ENCODE data around the gene CLDN17.

CLDN17 gene, protein sequence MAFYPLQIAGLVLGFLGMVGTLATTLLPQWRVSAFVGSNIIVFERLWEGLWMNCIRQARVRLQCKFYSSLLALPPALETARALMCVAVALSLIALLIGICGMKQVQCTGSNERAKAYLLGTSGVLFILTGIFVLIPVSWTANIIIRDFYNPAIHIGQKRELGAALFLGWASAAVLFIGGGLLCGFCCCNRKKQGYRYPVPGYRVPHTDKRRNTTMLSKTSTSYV

DNA sequence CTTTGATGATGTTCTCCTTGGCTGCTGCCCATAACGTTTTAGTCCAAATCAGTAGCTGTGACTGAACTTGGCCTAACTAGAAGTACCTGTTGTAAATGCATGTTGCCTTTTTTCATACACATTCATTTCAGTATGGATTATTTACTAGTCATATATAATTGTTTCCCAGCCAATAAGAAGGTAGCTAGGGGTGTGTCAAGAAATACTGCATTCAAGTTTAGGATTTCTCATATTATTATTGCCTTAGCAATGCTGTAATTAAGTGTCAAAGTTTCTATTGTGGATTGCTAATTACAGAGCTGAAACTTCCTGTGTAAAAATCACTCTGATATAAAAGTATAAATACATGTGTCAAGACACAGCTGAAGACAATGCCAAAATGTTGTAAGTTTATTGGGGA is at the start of gene CLDN17:
Gene CLDN17 (minus strand): TSS at position 101 of the 400 bp plus-strand sequence. CDS start 188 bp downstream, outside the sequence.
- DNase-seq (ENCODE audit: low spot score): no peak
- TF ChIP-seq, protein P1, sequence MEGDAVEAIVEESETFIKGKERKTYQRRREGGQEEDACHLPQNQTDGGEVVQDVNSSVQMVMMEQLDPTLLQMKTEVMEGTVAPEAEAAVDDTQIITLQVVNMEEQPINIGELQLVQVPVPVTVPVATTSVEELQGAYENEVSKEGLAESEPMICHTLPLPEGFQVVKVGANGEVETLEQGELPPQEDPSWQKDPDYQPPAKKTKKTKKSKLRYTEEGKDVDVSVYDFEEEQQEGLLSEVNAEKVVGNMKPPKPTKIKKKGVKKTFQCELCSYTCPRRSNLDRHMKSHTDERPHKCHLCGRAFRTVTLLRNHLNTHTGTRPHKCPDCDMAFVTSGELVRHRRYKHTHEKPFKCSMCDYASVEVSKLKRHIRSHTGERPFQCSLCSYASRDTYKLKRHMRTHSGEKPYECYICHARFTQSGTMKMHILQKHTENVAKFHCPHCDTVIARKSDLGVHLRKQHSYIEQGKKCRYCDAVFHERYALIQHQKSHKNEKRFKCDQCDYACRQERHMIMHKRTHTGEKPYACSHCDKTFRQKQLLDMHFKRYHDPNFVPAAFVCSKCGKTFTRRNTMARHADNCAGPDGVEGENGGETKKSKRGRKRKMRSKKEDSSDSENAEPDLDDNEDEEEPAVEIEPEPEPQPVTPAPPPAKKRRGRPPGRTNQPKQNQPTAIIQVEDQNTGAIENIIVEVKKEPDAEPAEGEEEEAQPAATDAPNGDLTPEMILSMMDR (IDR thresholded peaks at IDR 0.05; ENCODE audit: extremely low read depth, insufficient read depth, missing control alignments): no peak
- in situ Hi-C loops (cut with MboI; ENCODE audit: low pct_unique_long_range_greater_than_20kb, low sequenced_read_pairs, unreplicated experiment): no loop called here

DNA sequence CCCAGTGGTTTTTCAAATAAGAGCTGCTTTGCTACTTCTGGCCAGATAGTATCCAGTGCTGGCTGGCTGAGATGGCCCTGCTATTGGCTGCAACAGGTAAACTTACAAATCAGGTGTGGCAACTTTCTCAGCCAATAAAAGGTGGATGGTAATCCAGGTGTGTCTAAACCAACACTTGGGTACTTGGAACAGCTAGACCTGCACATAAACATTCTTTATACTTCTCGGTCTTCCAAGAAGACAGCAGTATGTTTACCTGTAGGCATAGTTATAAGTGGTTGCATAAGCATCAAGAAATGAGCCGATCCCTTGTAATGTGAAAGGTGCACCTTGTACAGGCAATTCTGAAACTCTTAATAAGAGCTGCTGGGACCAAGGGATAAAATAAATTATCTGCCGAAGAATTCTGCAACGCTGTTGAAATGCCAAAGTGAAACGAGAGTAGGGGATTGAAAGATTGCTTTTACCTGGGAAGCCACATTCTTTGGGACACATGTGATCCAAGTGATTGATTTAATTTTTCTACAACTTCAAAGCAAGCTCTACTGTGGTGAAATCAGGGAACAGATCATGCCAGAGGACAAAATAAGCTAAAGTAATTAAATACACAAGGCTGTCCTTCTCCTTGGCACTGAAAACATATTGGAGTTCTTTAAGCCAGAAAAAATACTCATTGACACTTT is 49.6 kb upstream of the CLDN17 start, which contains the start of gene CLDN8:
Gene CLDN8 (minus strand): TSS at position 57 of the 683 bp plus-strand sequence. CDS start 172 bp downstream, outside the sequence.
- TF ChIP-seq, protein P1 (IDR thresholded peaks at IDR 0.05; ENCODE audit: extremely low read depth, insufficient read depth, missing control alignments): no peak
- DNase-seq (ENCODE audit: low spot score): no peak
- in situ Hi-C loops (cut with MboI; ENCODE audit: low pct_unique_long_range_greater_than_20kb, low sequenced_read_pairs, unreplicated experiment): no loop called here

DNA sequence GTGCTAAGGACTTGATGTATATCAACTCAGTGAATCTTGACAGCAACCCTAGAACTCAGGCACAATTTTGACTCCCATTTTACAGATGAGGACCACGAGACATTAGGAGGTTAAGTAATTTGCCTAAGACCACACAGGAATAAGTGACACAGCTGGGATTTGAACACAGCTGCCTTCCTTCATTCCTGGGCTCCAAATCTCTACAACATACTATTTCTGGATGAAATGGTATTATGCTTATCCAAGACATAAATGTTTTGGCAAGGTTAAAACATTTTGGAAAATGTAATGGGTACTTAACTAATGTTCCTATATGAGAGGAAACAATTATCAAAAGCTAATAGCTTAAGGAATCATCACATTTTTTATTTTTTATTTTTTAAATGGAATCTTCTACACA is 44.5 kb upstream of the CLDN17 start:
- TF ChIP-seq, protein P1 (IDR thresholded peaks at IDR 0.05; ENCODE audit: extremely low read depth, insufficient read depth, missing control alignments): no peak
- DNase-seq (ENCODE audit: low spot score): no peak
- in situ Hi-C loops (cut with MboI; ENCODE audit: low pct_unique_long_range_greater_than_20kb, low sequenced_read_pairs, unreplicated experiment): no loop called here

DNA sequence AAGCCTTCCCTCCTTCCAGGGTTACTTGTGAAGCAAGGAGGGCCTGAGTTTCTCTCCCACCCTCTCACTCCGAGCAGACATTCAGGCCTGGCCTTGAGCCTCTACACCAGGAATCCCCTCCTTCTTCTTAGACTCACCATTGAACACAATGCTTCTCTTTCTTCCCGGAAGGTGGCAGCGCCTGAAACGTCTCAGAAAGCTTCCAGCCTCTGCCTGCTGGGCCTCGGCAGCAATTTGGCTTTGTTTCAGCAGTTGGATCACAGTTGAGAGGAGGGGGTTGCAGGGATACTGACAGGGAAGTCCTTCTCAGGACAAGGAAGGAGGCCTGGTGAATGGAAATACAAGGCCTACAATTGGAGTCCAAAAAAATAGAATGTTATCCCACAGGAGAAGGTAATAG is 43.0 kb upstream of the CLDN17 start:
- DNase-seq (ENCODE audit: low spot score): no peak
- in situ Hi-C loops (cut with MboI; ENCODE audit: low pct_unique_long_range_greater_than_20kb, low sequenced_read_pairs, unreplicated experiment): no loop called here
- TF ChIP-seq, protein P1 (IDR thresholded peaks at IDR 0.05; ENCODE audit: extremely low read depth, insufficient read depth, missing control alignments): no peak

DNA sequence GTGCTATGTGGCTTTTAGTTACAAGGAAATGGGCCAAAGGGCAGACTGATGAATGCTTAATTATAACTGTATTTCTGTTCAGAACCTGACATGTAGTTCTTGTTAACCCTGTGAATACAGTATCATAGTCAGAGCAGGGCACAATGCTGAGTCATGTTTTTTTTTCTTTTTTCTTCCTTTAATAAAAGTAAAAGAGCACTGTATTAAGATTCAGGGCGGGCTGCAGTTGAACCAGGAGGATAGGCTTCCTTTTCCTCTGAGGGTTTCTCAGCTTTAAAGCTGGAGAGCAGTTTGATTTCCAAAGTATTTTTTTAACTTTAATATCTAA is 40.6 kb upstream of the CLDN17 start:
- TF ChIP-seq, protein P1 (IDR thresholded peaks at IDR 0.05; ENCODE audit: extremely low read depth, insufficient read depth, missing control alignments): no peak
- DNase-seq (ENCODE audit: low spot score): no peak
- in situ Hi-C loops (cut with MboI; ENCODE audit: low pct_unique_long_range_greater_than_20kb, low sequenced_read_pairs, unreplicated experiment): no loop called here

DNA sequence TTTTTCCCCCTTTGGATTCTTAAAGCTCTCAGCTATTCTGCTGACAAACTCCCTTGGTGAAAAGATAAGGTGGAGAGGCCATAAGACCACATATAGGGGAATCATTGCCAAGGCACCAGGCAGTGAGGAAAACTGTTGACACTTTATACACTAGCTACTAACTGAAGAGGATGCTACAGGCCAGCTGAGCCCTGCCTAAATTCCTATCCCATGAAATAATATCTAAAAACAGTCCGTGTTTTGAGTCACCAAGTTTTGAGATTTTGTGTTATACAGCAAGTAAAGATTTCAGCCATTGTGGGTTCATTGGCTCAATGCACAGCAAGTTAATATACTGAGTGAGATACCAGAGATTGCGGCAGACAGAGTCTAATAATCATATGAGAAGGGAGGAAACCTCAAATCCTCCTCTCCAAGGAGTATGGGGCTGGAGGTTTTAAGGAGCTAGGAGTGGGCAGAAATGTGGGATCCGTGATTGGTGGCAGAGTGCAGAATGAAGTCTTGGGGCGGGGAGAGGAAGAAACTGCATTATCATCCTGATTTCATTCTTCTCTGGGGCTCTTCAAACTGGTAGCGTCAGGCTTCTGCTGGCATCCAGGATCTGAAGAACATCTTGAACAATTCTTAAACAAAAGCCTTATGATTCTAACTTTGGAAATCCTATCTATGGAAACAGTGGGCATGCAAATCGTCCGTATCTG is 40.1 kb upstream of the CLDN17 start:
- TF ChIP-seq, protein P1 (IDR thresholded peaks at IDR 0.05; ENCODE audit: extremely low read depth, insufficient read depth, missing control alignments): no peak
- in situ Hi-C loops (cut with MboI; ENCODE audit: low pct_unique_long_range_greater_than_20kb, low sequenced_read_pairs, unreplicated experiment): no loop called here
- no peak for DNase-seq (ENCODE audit: low spot score)

All from GM13977 (cell line).